ENCODE results near the gene F11R. TPM values are rescaled to one million over a fixed set of nuclear protein-coding genes. Genes with fewer than 3 reads are reported as not detected.
A peak's percentile ranks its signal among the peaks of the same experiment; 100 is the strongest.
"Not testable (repeated sequence)": the region's sequence is repeated elsewhere in the genome, so short reads cannot be mapped to it uniquely, and the experiment has no call there.

F11R gene
- total RNA-seq, 3 donors from 2014 or later = 84.0 to 222 (median 157) TPM

DNA sequence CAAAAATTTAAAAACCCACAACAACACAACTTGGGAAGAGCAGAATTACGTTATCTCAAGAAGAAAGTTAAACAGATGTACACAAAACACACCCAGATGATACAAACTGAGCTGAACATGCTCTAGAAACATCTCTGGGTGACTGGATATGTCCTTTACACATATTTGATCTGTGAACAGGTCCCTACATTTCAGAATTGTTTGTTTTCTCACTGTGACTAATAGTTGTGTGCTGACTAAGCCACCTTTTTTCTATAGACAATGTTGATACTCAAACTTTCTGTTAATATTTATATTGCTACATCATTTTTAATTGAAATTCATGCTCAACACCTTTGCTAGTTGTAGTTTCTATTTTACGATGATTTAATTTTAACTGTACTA lies 1.0 kb upstream of the F11R start:
- no peak for DNase-seq
- H3K36me3 ChIP-seq (ENCODE audit: low read depth) = no peaks in the 10 kb centered on the region
- no peaks in the 10 kb centered on the region for H3K9me3 ChIP-seq
- H3K4me1 ChIP-seq (ENCODE audit: low read depth) = peaks cover 9% of the 10 kb centered on the region
- H3K4me3 ChIP-seq = no peak overlapping the region
- TF ChIP-seq, protein P1, sequence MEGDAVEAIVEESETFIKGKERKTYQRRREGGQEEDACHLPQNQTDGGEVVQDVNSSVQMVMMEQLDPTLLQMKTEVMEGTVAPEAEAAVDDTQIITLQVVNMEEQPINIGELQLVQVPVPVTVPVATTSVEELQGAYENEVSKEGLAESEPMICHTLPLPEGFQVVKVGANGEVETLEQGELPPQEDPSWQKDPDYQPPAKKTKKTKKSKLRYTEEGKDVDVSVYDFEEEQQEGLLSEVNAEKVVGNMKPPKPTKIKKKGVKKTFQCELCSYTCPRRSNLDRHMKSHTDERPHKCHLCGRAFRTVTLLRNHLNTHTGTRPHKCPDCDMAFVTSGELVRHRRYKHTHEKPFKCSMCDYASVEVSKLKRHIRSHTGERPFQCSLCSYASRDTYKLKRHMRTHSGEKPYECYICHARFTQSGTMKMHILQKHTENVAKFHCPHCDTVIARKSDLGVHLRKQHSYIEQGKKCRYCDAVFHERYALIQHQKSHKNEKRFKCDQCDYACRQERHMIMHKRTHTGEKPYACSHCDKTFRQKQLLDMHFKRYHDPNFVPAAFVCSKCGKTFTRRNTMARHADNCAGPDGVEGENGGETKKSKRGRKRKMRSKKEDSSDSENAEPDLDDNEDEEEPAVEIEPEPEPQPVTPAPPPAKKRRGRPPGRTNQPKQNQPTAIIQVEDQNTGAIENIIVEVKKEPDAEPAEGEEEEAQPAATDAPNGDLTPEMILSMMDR (IDR thresholded peaks at IDR 0.05) = no peak
- intact Hi-C loops (cut with DNase I, micrococcal nuclease) = no loop called here
- ATAC-seq = no peak

DNA sequence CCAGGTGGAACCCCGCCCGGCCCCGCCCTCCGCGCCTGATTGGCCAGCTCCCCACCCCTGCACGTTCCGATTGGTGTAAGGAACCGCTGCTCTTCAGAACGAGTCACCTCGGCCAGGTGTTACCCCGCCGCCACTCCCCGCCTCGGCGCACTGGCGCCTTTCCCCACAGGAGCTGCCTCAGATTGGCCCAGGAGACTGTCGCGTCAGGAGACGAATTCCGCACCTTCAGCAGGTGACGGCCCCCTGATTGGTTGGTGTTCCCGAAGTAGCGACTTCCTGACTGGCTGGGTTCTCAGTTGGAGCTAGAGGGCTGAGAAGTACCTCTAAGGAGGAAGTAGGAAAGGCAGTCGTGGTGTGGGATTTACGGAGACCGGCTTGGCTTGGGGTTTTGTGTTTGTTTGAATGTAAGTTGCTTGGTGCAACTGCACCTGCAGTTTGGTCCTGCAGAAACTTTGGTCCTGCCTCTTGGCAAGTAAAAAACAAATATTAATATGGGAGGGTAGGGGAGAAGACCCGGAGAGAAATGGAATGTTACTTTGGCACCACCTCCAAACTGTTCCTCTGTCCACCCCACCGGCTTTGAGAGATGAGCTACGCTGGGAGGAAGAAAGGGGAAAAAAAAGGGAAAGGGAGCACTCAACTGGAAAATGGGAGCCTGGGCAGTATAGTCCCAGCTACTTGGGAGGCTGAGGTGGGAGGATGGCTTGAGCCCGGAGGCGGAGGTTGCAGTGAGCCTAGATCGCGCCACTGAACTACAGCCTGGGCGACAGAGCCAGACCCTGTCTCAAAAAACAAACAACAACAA lies 415 bp upstream of the F11R start:
- Histone ChIP-seq H3K4me1 (ENCODE audit: low read depth) (peaks cover 9% of the 10 kb centered on the region), H3K9me3 (no peaks in the 10 kb centered on the region), H3K36me3 (ENCODE audit: low read depth) (no peaks in the 10 kb centered on the region), H3K4me3 (peak overlapping the region; percentile 38)
- ATAC-seq = peak; percentile 94
- DNase-seq = peak; percentile 97 to 98 (median 98)
- intact Hi-C loops (cut with DNase I, micrococcal nuclease) = no loop called here
- TF ChIP-seq, protein P1 (IDR thresholded peaks at IDR 0.05) = no peak

DNA sequence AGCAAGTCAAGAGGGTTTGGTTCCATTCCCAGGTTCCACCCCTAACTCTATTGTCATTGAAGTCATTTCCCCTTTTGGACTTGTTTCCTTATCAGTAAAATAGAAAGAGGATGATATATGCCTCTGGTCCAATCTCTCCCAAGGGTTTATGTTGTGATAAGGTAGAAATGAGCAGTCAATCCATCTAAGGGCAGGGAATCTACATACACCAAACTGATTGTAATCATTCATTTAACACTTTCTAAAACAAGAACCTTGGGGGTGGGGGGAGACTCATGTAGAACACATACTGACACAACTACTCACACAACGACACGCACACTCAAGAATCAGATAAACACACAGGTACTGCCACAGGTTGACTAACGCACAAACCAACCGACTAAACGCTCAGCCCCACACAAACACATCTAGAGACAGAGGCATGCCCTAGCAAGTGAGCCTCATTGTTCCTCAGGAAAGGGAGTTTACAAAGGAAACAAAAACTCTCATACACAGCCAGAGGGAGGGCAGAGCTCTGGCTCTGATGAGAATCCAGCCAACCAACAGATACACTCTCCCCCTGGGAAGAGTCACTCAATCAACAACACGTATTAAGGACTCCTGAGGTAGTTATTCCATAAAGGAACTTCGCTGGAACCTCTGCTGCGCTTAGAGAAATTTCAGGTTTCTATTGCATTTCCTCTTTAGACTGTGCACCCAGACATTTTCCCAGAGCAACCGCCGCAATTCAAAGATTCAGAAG lies 1.0 kb downstream of the F11R start:
- intact Hi-C loops (cut with DNase I, micrococcal nuclease) = no loop called here
- TF ChIP-seq, protein P1 (IDR thresholded peaks at IDR 0.05) = no peak
- DNase-seq = peak in 1 of 3 donors; percentile 32
- Histone ChIP-seq H3K4me1 (ENCODE audit: low read depth) (peaks cover 13% of the 10 kb centered on the region), H3K9me3 (no peaks in the 10 kb centered on the region), H3K4me3 (peak overlapping the region; percentile 38), H3K36me3 (ENCODE audit: low read depth) (no peaks in the 10 kb centered on the region)
- ATAC-seq = peak; percentile 1

DNA sequence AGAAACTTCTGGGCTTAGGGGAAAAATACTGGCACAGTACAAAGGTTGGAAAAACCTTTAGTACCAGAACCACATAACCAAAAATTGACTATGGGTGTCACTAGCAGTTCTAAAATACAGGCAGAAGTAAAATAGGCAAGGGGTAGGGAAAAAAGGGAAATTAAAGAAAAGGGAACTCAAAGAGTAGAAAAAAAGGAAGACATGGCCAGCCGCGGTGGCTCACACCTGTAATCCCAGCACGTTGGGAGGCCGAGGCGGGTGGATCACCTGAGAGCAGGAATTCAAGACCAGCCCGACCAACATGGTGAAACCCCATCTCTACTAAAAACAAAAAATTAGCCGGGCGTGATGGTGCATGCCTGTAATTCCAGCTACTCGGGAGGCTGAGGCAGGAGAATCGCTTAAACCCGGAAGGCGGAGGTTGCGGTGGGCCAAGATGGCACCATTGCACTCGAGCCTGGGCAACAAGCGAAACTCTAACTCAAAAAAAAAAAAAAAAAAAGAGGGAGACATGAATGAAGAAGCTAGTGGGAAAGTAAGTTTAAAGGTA lies 1.8 kb downstream of the F11R start:
- H3K4me3 ChIP-seq; ATAC-seq; intact Hi-C loops (cut with DNase I, micrococcal nuclease); DNase-seq; H3K36me3 ChIP-seq (ENCODE audit: low read depth); H3K9me3 ChIP-seq: not testable (repeated sequence)
- H3K4me1 ChIP-seq (ENCODE audit: low read depth) = peaks cover 19% of the 10 kb centered on the region

DNA sequence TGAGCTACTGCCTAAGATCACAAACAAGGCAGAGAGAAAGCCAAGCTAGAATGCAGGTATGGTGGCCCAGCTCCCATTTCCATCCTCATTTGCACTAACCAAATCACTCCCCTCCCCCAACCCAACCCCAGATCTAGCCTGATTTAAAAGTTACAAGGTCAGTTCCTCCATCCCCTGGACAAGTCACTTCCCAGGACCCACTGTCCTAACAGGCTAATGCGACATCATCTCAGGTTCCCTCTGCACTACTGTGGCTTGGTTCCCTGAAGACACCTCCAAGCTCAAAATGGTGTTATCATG lies 2.4 kb downstream of the F11R start:
- ATAC-seq = no peak
- intact Hi-C loops (cut with DNase I, micrococcal nuclease) = no loop called here
- Histone ChIP-seq H3K36me3 (ENCODE audit: low read depth) (no peaks in the 10 kb centered on the region), H3K9me3 (no peaks in the 10 kb centered on the region), H3K4me1 (ENCODE audit: low read depth) (peaks cover 22% of the 10 kb centered on the region), H3K4me3 (no peak overlapping the region)
- TF ChIP-seq, protein P1 (IDR thresholded peaks at IDR 0.05) = no peak
- DNase-seq = no peak
